Activated T-cell treated with anti-CD3 and anti-CD28 coated beads, Interleukin-2, amount 50 U/mL, for 1 hour (primary cell): ENCODE data around the gene GNL1.

Experiments
- DNase-seq: peaks from one replicate; pipeline ENCODE4 v3.0.0-alpha.2; 2020

GNL1 gene

GRCh38 chr6:30493643-30494250, 62.5 kb downstream of the GNL1 start:
- DNase-seq = peak; percentile 63

DNA sequence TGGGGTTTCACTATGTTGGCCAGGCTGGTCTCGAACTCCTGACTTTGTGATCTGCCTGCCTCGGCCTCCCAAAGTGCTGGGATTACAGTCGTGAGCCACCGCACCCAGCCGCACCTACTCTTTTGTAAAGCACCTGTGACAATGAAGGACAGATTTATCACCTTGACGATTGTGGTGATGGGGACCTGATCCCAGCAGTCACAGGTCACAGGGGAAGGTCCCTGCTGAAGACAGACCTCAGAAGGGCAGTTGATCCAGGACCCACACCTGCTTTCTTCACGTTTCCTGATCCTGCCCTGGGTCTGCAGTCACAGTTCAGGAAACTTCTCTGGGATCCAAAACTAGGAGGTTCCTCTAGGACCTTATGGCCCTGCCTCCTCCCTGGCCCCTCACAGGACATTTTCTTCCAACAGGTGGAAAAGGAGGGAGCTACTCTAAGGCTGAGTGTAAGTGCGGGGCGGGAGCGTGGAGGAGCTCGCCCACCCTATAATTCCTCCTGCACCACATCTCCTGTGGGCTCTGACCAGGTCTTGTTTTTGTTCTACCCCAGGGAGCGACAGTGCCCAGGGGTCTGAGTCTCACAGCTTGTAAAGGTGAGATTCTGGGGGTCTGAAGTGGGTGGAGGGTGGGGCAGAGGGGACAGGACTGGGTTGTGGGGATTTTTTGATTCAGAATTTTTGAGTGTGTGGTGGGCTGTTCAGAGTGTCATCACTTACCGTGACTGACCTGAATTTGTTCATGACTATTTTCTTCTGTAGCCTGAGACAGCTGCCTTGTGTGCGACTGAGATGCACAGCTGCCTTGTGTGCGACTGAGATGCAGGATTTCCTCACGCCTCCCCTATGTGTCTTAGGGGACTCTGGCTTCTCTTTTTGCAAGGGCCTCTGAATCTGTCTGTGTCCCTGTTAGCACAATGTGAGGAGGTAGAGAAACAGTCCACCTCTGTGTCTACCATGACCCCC, 64.0 kb downstream of the GNL1 start:
- DNase-seq = peak; percentile 38
